GM23248 (cell line): ENCODE data around the gene ARCN1.

Experiments
- EZH2 ChIP-seq: fragments of 200-600 bp; sonication (generic); IDR thresholded peaks from 2 replicates; pipeline ENCODE4 v1.6.1; 2018; ENCODE audit warnings: antibody characterized with exemption, mild to moderate bottlenecking; ENCODE audit not compliant: insufficient read depth, poor library complexity, severe bottlenecking
- EZH2phosphoT487 ChIP-seq: fragments of 200-600 bp; sonication (generic); IDR thresholded peaks from 2 replicates; pipeline ENCODE4 v1.6.1; 2018; ENCODE audit warnings: antibody characterized with exemption, moderate library complexity, mild to moderate bottlenecking, low read depth; ENCODE audit not compliant: insufficient read depth

GRCh38 chr11:118606844-118607228, 34.6 kb downstream of the ARCN1 start:
- TF ChIP-seq EZH2 (no peak), EZH2phosphoT487 (no peak)
